ENCODE measurements around the gene STK10.

GRCh38 chr5:172119921-172120688, 67.9 kb downstream of the STK10 start:
- TF ChIP-seq CTCF (IDR thresholded peaks at IDR 0.05; ENCODE audit: insufficient read depth, low read depth, low read length), result no peak
- no peak for TF ChIP-seq EZH2 (IDR thresholded peaks at IDR 0.05; ENCODE audit: insufficient read depth, low read length)
